Mesenteric fat pad (tissue), 1 donor: Measurements from ENCODE around the gene VPS36. TPM values are rescaled to one million over a fixed set of nuclear protein-coding genes. Genes with fewer than 3 reads are reported as not detected.
"Not testable (repeated sequence)": the region's sequence is repeated elsewhere in the genome, so short reads cannot be mapped to it uniquely, and the experiment has no call there.

ENCODE experiments used
- DNase-seq: peaks from one replicate; pipeline ENCODE4 v3.0.0-alpha.2; 2020; ENCODE audit warnings: low spot score
- total RNA-seq: library from RNA; stranded (reverse); fragmentation: NEBNext Ultra II Directional; extraction: Animal tissue kit (Norgen Biotek cat#: 25700); gene quantifications from one replicate; pipeline ENCODE4 v1.2.1, GENCODE V29; 2021
- donor health status: DM: yes; HTN: yes; CAD: no.

VPS36 gene
- total RNA-seq, 1 donor from 2014 or later, result 34.7 TPM

DNA sequence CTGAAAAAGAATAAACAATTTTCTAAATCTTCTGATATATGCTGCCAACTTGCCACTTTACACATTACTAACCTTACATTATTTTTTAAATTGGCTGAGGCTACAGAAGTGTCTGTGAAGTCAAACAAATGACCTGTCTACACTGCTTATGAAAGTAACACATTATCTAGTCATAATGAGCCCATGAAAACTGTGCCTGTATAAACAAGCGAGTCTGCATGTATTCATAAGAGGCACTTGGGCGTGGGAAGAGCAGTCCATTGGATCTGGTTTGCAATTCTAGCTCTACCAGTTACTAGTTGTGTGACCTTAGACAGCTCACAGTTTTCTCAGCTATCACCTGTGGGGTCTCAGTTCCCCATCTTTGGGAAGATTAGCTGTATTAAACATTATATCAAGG, 3.1 kb downstream of the VPS36 start:
- no peak for DNase-seq

DNA sequence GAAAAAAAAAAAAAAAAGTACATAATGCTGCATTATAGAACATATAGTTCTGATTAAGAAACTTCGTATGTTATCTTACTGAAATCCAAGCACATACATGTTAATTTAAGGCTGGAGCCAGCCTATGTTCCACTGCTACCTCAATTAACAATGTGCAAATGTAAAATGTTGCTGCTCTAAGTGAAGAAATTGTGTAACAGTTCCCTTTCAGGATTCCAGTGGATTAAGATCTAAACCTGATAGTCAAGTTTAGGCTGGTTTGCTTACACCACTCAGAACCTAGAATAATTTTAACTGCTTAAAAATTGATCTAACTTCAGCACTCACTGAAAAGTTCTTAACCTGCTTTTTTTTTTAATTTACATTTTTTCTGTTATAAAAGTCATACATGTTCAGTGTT, 4.2 kb downstream of the VPS36 start:
- DNase-seq, result no peak

DNA sequence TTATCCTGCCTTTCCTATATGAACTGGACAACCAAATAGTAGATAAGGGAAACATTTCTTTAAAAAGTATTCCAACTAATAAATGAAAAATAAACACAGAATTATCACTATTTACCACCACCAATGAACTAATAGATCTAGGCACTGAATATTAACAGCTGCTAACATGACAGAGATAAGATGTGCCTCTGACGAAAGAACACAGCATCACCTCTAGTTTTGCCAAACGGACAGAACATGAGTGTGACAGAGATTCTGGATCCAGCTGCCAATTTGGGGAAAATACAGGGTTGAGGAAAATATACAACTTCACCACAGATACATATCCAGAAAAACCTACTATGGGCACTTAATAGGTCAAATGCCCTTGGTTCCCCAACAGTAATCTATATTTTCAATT, 18.0 kb downstream of the VPS36 start:
- DNase-seq, result no peak

DNA sequence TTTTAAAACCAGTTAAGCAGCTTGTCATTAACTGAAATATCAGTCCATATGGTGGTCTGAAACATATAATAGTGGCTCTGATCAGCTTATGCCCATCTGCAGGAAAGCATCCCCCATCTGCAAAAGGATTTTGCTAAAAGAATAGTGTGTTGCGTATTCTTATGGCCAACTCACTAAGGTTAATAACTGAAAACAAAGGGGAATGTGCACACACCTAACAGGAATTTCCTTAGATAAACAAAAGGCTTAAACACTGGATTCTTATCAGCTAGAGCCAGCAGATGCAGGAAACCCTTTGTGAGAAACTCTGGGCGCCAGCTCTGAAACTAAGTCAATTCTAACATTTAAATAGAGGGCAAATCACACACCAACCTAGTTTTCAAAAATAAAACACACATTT, 22.1 kb downstream of the VPS36 start:
- DNase-seq, result no peak

DNA sequence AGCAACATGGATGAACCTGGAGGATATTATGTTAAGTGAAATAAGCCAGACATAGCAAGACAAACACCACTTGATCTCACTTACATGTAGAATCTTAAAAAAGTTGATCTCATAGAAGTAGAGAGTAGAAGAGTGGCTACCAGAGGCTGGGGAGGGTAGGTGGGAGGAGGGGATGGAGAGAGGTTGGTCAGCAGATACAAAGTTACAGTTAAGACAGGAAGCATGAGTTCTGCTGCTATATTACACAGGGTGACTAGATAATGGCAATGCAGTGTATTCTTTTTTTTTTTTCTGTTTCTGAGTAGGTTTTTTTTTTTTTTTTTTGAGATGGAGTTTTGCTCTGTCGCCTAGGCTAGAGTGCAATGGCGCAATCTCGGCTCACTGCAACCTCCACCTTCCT, 29.2 kb downstream of the VPS36 start:
- DNase-seq, result no peak

DNA sequence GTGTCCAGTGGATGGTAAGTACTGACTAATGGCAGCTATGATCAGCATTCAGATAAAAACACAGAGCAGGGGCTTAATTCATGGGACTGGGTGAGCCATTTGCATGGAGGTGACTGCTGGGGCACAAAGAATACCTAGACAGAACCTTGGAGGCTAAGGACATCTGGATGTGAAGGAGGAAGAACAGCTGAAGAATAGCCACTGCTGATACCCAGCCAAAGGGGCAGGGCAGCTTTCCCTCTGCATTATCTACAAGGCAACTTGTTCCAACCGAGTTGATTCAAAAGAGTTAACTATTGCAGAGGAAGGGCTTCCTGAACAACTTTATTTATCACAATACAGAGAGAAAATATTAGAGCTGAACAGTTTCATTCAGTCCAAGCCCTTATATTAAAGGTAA, 31.4 kb downstream of the VPS36 start:
- DNase-seq, result no peak

DNA sequence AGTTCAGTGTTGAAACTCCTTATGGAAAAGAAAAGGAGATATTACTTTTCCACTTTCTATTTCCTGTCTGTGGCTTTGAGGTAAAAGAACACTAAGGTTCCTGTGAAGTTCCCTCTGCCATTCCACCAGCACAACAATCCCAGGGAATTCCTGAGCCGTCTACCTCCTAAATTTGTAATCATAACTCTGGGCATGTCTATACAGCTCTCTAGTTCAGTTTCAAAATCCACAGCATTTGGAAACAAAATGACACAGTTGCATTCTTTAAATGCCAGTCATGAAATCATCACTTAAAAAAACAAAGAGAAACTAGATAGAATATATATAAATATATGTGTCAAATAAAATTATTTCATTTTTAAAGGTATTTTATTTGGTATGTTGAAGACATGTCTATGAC, 35.5 kb downstream of the VPS36 start:
- DNase-seq, result no peak

DNA sequence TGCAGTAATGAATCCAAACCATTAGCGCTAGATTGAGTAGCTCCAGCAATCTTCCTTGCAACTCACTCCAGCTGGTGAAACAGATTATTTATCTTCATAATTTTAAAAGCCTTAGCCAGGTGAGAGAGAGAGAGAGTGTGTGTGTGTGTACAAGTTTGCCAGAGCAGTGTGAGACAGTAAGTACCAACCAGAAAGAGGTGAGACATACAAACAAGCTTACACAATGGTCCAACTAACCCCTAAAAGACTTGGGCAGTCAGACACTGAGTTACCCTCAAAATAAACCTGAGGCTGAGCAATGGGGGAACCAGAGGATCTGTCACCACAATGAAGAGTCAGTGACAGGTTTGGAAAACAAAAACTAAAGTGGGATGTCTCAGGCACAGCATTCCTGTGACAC, 36.4 kb downstream of the VPS36 start:
- no peak for DNase-seq

DNA sequence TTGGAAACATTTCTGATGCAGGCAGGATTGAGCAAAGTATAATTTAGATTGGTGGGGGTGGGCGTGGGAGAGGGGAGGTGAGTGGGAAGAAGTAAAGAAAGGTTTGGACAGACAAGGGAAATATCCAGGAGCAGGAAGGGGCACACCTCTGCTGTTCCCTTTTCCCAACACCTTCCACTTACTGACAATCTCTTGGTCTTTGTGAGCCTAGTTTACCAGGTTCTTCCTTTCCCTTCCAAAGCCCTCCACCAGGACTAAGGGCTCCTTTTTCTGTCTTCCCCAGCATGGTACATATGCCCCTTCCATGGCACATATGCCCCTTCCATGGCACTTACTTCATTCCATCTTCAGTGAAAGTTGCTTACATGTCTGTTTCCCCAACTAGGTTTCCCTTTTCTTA, 38.3 kb downstream of the VPS36 start:
- DNase-seq, result no peak

DNA sequence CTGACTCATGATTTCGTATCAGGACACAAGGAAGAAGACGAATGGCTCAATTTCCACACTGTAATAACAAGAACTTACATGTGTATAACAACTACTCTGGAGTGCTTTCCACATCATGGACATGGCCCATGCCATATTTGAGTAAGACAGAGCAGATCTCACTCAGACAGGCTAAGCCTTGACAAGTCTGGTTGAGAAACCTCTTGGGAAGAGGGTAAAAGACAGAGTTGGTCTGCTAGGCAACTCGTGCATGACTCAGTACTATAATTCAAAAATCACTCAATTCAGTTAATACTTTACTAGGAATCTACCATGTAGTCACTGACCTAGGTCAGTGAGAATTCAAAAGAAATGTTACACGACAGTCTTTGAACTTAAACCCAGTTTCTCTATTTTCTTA, 38.8 kb downstream of the VPS36 start:
- no peak for DNase-seq

DNA sequence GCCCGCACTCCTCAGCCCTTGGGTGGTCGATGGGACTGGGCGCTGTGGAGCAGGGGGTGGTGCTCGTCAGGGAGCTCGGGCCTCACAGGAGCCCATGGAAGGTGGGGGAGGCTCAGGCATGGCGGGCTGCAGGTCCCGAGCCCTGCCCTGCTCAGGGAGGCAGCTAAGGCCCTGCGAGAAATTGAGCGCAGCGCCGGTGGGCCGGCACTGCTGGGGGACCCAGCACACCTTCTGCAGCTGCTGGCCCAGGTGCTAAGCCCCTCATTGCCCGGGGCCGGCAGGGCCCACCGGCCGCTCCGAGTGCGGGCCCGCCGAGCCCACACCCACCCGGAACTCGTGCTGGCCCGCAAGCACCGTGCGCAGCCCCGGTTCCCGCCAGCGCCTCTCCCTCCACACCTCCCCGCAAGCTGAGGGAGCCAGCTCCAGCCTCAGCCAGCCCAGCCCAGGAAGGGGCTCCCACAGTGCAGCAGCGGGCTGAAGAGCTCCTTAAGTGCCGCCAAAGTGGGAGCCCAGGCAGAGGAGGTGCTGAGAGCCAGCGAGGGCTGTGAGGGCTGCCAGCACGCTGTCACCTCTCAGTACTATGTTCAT, 42.3 kb downstream of the VPS36 start:
- not testable (repeated sequence) for DNase-seq

DNA sequence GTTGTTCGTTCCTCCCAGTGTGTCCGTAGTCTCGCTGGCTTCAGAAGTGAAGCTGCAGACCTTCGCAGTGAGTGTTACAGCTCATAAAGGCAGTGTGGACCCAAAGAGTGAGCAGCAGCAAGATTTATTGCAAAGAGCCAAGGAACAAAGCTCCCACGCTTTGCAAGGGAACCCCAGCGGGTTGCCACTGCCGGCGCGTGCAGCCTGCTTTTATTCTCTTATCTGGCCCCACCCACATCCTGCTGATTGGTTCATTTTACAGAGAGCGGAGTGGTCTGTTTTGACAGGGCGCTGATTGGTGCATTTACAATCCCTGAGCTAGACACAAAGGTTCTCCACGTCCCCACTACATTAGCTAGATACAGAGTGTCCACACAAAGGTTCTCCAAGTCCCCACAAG, 43.0 kb downstream of the VPS36 start:
- DNase-seq, result not testable (repeated sequence)

DNA sequence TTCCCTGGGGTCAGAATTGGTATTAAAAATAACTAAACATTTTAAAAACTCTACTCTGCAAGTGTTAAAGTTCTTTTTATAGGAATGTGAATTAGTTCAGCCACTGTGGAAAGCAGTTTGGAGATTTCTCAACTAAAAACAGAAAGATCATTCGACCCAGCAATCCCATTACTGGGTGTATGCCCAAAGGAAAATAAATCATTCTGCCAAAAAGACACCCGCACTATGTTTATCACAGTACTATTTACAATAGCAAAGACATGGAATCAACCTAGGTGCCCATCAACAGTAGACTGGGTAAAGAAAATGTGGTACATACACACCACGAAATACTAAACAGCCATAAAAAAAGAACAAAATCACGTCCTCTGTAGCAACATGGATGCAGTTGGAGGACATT, 43.8 kb downstream of the VPS36 start:
- DNase-seq, result no peak

DNA sequence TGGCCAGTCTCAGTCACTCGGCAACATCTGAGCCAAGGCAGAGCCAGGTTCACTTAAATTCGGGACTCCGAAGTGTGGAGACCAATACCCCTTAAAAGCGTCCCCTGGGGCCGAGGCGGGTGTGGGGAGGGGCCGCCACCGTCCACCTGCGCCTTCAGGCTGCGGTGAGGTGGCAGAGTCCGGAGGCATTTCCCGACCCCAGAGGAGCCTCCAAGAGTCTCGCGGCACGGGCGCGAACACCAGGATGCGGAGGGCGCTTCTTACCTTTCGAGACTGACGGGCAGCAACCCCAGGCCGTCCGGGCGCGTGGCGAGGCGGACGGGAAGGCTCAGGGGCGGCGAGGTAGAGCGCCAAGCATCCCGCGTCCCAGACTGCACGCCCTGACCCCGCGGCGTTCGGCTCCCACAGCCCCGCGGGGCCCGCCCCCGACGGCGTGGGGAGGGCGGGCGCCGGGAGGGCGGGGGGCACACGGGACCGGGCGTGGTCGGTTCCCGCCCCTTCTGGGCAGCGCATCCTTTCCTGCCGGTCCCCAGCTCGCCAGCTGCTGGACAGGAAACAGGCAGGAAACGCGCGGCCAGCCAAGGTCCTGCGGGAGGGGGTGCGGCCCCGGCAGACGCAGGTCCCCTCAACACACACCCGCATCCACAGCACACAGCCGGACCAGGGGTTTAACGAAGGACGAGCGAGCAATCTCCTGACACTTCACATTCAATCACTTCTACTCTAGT, 44.5 kb downstream of the VPS36 start, which contains the start of gene THSD1:
TSS of gene THSD1 (minus strand) at position 406 of the 728 bp plus-strand sequence. CDS start 3,572 bp downstream, outside the sequence.
- DNase-seq, result peak; percentile 92

DNA sequence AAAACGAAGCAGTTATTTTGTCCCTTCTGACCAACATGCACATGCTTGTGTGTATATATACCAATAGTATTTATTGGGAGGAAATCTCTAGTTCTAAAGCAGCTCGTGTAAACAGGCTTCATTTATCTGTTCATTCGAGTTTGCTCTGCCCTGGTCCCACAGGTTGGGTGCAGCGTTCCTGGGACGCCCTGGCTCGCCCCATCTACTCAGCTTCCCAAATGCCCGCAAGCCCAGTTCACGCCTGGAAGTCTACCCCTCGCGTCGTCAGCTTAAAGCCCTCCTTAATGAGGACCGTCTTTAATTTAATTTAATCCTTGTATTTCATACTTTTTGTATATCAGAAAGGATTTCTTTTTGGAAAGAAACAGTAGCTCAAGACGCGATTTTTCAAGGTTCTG, 45.1 kb downstream of the VPS36 start:
- DNase-seq, result no peak

DNA sequence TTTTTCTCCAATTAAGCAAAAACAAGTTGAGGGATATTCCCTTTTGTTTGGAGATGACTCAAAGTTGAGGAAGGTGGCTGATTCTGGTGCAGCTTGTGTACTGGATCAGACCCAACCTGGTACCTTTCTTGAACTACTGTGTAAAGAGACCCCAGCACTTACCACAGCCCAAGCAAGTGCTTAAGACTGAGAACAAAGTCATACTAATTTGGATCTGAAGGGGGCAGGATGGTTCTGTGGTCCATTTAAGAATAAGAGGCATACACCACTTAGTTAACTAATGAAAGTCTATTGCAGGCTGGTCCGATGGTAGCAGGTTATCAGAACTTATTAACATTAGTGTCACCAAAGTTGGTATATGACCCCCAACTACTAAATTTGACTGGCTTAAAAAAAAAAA, 50.7 kb downstream of the VPS36 start:
- DNase-seq, result no peak

DNA sequence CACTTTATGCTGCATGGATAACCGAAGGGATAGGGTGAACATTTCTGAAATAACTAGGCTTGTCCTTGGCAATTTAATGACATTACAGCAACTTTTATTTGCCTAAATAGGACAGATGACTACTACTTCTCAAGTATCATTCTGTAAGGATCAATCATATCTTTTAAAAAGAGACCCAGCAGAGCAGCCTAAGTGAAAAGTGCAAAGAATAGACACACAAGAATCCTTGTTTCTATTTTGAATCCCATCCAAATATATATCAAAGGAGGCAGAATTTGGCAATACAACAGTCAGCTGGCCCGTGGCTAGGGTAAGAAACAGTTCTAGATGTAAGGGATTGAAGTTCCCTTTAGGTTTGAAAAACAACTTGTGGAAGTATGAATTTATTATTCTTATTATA, 51.4 kb downstream of the VPS36 start:
- no peak for DNase-seq

DNA sequence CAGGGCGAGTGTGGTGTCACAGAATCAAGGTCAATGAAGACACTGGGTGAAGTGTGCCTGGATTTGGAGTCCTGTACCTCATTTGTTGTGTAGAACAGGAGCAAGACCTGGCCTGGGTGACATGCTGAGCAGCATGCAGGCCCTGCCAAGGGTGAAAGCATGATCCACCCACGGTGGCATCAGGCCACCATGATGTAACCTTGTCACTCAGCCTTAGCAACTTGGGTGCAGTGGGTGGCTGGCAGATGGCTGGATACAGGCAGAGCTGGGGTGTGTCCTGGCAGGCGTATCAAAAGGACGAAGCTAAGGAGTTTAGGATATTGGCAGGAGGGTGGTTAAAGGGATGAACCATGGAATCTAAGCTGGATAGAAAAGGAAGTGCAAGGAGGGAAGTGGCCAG, 54.7 kb downstream of the VPS36 start:
- no peak for DNase-seq

DNA sequence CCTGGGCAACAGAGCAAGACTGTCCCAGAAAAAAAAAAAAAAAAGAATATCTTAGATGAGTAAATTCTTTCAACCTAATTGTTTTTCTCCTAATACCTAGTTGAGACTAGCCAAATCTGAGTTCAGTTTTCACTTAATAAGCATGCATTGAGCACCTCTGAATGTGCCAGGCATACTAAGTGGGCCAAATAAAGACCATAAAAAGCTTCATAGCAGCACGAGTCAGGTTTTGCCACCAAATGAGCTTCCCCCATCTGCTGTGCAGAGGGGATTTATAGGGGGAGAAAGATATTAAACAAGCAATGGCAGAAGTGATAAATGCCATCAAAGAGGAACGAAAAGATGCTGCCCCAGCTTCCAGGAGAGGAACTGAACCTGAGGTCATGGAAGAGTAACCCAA, 55.8 kb downstream of the VPS36 start:
- DNase-seq, result no peak

DNA sequence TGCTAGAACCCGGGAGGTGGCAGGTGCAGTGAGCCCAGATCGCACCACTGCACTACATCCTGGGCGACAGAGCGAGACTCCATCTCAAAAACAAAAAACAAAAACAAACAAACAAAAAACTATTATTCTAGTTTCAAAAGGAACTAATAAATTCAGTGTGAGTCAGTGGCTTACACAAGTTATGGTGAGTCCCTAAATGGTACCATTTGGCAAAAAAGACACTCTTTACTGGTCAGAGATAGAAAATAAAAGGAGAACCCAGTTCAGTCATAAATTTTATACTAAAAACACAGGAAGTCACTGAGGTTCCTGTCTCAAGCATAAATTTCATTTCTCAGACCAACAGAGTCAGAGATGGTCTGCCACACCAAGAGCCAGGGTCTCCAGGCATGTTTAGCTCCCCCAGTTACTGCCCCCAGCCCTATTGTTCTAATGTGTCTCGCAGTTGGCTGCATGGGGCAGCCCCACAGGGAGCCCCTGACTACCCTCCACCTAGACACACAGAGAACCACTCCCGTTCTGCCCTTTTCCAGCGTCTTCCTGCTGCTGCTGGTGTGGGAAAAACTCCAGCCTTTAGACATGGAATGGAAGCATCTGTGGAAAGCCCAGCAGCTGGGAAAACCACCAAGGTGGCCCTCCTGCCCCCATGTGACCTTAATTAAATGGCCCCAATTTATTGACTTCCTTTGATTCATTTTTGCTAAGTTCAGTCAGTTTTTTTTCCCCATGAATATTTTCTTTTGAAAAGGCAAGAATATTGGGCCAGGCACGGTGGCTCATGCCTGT, 56.7 kb downstream of the VPS36 start:
- no peak for DNase-seq

DNA sequence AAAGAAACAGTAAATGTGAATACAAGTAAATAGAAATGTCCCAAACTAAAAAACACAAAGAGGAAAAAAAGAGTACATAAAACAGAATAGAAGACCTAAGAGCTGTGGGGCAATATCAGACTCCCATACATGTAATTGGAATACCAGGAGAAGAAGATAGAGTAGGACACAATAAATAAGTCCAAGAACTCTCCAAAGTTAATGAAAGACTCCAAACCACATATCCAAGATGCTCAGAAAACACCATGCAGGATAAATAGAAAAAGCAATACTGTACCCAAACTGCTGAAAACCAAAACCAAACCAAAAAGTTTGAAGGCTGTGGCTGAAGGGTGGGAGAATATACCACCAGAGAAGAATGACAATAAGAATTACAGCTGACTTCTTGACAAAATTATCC, 62.7 kb downstream of the VPS36 start:
- DNase-seq, result no peak

DNA sequence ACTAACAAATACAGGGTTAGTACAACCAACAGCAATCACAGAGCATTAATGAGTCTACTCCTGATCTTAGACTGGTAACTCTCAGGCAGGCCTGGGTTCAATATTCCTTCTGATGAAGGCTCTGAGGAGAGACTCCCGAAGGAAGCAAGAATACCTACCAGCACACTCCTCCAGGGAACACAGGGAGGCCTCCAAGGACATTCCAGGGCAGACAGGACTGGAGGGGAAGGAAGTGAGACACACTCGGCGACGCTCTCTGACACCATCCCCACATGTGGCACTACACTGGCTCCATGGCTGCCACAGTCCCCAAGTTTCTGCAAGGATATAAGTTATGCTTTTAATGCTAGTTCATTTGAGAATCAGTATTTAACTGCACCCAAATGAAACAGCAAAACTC, 64.6 kb downstream of the VPS36 start:
- no peak for DNase-seq

DNA sequence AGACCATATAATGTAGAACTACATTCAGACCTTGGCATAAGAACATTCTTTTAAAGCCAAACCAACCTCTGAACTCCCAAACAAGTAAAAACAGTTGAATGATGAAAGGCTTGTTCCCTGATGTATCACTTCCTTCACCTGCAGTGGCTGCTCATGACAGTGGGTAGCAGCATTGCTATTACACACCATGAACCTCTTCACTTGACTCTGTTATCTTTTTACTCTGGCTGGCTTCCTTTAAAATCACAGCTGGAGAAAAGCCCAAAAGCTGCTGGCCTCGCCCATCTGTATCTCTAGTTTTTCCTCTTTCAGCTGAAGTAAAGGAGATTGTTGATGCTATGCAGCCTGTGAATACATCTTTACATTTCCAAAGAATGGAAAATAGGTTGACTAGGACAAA, 67.1 kb downstream of the VPS36 start:
- no peak for DNase-seq
